ENCODE measurements around the gene GMFB.

DNA sequence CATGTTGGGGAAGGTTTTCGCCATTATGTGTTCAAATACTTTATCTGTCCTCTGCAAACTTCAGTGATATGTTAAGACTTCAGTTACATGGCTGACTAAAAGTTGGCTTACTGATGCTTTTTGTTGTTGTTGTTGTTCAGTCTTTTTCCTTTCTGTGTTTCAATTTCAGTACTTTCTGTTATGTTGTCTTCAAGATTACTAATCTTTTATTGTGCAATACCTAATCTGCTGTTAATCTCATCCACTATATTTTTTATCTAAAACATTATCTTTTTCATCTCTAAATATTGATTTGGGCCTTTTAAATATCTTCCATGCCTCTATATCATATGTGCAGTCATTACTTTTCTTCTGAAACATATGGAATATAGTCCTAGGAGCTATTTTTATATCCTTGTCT lies 27.9 kb upstream of the GMFB start:
- TF ChIP-seq, protein P1, sequence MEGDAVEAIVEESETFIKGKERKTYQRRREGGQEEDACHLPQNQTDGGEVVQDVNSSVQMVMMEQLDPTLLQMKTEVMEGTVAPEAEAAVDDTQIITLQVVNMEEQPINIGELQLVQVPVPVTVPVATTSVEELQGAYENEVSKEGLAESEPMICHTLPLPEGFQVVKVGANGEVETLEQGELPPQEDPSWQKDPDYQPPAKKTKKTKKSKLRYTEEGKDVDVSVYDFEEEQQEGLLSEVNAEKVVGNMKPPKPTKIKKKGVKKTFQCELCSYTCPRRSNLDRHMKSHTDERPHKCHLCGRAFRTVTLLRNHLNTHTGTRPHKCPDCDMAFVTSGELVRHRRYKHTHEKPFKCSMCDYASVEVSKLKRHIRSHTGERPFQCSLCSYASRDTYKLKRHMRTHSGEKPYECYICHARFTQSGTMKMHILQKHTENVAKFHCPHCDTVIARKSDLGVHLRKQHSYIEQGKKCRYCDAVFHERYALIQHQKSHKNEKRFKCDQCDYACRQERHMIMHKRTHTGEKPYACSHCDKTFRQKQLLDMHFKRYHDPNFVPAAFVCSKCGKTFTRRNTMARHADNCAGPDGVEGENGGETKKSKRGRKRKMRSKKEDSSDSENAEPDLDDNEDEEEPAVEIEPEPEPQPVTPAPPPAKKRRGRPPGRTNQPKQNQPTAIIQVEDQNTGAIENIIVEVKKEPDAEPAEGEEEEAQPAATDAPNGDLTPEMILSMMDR (IDR thresholded peaks at IDR 0.05; ENCODE audit: extremely low read depth in 1 of 2, insufficient read depth in 1 of 2, low read depth in 1 of 2, low read length in 2 of 2) = no peak
- TF ChIP-seq JUN (IDR thresholded peaks at IDR 0.05; ENCODE audit: borderline replicate concordance, insufficient read depth, insufficient read length, low read depth) = no peak
- TF ChIP-seq, protein P2, sequence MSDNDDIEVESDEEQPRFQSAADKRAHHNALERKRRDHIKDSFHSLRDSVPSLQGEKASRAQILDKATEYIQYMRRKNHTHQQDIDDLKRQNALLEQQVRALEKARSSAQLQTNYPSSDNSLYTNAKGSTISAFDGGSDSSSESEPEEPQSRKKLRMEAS (IDR thresholded peaks at IDR 0.05; ENCODE audit: insufficient read depth, insufficient read length) = no peak
- no peak for TF ChIP-seq MYC (IDR thresholded peaks at IDR 0.05; ENCODE audit: low read depth, low read length)
- no peak for TF ChIP-seq EZH2 (IDR thresholded peaks at IDR 0.05; ENCODE audit: borderline replicate concordance, low read depth, low read length, severe bottlenecking)
- no peak for TF ChIP-seq GATA2 (IDR thresholded peaks at IDR 0.05; ENCODE audit: insufficient read depth, insufficient read length, low read depth, low read length)
